HUDEP-2 (cell line): ENCODE data around the gene SELENOI.
A peak's percentile ranks its signal among the peaks of the same experiment; 100 is the strongest.
"Not testable (repeated sequence)": the region's sequence is repeated elsewhere in the genome, so short reads cannot be mapped to it uniquely, and the experiment has no call there.

Experiments
- DNase-seq, 76 experiments: peaks; one replicate each; lab custom pipeline; 2025; ENCODE audit not compliant: unreplicated experiment in 76 of 76; lab: John Stamatoyannopoulos, UW

SELENOI gene

DNA sequence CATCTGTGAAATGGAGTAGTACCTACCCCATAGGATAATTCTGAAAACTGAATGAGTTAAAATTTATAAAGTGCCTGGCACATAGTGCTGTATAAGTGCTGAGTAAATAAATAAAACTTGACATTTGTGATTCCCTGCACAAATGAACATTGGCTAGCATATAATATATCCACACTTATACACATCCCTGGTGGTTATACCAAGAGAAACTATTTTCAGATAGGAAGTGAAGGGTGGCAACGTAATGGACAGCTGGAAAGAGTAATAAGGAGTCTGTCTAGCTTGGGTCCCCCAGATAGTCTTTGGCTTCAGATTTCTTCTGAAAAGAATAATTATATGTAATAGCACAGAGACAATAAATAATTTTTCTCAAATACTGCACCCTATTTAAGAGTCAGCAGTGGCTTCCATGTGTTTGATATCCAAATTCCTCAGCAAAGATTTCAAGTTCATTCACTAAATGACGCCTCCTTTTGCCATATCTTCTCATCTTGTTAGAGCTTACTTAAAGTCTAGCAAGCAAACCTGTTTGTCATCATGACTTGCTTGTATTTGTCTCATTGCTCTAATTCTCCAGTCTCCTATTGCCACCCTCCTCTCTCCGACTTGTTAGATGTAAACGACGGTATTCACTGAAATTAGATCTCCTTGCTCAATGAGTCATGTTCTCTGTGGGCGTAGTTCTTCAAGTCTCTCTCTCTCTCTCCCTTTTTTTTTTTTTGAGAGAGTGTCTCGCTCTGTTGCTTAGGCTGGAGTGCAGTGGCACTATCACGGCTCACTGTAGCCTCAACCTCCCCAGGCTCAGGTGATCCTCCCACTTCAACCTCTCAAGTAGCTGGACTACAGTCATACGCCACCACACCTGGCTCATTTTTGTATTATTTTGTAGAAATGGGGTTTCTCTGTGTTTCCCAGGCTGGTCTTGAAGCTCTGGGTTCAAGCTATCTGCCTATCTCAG lies 9.4 kb downstream of the SELENOI start:
- peak in 50 of 76 experiments; percentile 5 to 86 (median 62) for DNase-seq

DNA sequence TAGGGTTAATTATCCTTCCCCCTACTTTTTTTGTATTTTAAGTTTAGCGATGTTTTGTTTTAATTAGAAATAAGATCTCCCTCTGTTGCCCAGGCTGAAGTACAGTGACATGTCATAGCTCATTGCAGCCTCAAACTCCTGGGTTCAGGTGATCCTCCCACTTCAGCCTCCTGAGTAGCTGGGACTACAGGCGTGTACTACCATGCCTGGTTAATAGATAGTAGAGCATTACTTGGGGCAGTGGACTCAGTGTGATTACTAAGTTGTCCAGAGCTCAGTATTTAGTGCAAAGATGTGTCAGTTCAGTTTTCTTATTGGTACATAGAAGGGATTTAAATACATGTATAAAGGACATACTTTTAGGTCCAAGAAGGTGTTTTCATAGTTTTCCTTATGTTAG lies 10.2 kb downstream of the SELENOI start:
- no peak for DNase-seq

DNA sequence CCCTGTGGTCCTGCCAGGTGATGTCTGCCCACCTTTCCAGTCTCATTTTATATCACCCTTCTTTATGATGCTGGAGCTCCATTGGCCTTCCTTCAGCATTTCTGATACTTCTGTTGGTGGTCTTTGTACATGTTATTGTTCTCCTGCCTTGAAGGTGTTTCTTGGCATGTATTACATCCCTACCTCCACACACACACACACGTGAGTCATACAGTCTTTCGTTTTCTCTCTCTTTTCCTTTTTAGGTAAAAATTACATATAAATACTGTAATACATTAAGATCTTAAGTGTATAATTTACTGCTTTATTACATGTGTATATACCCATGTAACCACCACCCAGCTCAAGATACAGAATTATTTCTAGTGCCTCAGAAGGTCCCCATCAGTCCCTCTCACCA lies 10.8 kb downstream of the SELENOI start:
- DNase-seq: no peak

DNA sequence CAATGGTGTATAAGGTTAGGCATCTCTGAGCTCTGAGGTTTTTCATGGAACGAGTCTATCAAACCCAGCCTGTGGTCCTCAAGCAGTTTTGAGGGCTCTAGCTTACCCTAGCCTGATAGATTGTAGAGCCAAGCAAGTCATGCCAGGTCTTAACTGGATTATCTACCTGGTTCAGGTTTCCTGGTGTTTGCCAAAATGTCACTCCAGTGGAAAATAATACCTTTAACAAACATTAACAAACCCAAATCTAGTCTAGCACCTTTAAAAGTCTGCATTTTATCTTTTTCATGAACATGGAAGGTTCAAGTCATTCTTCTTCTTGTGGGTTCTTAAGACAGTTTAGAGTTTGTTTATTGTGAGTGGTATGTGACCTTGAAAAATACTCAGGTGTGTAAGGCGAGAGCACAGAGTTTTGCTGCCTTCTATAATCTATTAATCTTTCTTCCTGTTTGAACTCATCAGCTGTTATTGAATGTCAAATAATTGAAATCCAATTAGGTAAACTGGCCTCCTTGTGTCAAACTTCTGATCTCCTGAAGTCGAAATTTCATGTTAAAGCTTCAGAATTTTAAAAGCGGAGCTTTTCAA lies 14.0 kb downstream of the SELENOI start:
- no peak for DNase-seq

DNA sequence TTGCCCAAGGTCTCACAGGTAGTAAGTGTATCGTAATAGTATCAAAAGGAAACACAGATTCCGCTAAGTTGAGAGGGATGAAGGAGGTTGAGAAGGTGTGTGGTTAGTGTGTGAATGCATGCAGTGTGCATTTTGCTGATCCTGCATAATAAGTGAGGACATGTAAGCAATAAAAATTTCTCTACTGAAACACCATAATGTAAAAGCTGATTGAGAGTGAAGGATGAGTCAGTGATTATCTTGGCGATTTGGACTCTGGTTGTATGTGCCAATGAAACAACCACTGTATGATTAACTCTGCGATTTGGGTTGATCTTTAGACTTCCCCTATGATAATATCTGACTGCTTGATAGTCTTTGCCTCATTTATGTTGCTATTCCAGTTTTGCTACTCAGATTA lies 17.4 kb downstream of the SELENOI start:
- peak in 6 of 76 experiments; percentile 6 to 20 (median 8) for DNase-seq

DNA sequence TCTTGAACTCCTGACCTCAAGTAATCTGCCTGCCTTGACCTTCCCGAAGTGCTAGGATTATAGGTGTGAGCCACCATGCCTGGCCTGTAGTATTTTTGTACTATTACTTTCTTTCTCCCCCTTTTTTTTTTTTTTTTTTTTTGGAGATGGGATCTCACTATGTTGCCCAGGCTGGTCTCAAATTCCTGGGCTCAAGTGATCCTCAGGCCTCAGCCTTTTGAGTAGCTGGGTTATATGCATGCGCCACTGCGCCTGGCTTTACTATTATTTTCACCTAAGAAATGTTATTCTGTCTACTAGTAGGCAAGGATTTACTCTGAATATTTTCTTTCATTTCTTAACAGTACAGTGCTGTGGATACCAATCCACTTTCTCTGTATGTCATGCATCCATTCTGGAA lies 18.0 kb downstream of the SELENOI start:
- no peak for DNase-seq

DNA sequence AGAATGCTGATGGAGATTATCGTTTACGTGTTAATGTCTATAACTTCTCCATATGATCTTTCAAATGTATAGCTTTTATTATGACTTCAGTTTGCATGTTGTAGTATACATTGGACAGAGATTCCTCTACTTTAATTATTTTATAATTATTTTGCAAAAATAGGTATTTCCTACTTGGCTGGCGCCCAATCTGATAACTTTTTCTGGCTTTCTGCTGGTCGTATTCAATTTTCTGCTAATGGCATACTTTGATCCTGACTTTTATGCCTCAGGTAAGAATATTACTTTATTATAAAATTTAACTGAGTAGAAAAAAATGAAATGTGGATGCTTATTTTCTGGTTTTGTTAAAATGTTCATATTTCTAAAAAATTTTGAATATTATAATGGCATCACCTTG lies 18.7 kb downstream of the SELENOI start:
- DNase-seq: no peak

DNA sequence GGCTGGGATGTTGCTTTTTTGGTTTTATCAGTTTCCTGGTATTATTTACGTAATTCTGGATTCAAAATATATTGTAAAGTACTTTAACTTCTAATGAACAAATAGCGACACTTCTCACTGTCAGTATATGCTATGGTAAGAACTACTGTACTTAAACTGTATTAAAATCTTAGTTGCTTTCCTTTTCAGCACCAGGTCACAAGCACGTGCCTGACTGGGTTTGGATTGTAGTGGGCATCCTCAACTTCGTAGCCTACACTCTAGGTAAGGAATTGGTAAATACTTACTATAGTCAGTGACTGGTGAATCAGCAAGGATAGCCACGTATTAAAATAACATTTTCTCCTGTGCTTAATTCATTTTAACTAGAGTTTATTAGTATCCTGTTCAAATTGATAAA lies 21.0 kb downstream of the SELENOI start:
- DNase-seq: no peak

DNA sequence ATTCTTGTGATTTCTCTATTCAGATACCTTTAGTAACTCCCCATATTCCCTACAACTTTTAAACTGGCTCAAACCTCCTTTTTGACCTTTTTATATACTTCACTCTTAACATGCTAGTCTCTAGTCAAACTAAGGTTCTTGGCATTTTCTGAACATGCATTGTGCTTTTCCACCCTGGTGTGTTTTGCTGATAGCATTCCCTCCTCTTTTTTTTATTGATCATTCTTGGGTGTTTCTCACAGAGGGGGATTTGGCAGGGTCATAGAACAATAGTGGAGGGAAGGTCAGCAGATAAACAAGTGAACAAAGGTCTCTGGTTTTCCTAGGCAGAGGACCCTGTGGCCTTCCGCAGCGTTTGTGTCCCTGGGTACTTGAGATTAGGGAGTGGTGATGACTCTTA lies 23.7 kb downstream of the SELENOI start:
- DNase-seq: not testable (repeated sequence)

DNA sequence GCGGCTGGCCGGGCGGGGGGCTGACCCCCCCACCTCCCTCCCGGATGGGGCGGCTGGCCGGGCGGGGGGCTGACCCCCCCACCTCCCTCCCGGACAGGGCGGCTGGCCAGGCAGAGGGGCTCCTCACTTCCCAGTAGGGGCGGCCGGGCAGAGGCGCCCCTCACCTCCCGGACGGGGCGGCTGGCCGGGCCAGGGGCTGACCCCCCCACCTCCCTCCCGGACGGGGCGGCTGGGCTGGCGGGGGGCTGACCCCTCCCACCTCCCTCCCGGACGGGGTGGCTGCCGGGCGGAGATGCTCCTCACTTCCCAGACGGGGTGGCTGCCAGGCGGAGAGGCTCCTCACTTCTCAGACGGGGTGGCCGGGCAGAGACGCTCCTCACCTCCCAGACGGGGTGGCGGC lies 25.0 kb downstream of the SELENOI start:
- not testable (repeated sequence) for DNase-seq

DNA sequence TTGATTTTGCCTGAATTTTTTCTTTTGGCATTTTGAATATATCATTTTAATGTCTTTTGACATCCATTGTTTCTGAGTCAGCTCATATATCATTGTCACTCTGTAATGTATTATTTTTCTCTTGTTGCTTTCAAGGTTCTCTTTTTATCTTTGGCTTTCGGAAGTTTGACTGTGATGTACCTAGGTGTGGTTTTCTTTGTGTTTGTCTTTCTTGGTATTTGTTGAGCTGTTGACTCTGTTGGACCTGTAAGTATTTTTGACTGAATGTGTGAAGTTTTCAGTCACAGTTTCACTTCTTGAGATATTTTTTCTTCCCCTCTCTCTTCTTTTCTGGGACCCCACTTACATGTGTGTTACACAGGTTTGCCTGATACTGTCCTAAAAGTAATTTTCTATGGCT lies 30.9 kb downstream of the SELENOI start:
- no peak for DNase-seq

DNA sequence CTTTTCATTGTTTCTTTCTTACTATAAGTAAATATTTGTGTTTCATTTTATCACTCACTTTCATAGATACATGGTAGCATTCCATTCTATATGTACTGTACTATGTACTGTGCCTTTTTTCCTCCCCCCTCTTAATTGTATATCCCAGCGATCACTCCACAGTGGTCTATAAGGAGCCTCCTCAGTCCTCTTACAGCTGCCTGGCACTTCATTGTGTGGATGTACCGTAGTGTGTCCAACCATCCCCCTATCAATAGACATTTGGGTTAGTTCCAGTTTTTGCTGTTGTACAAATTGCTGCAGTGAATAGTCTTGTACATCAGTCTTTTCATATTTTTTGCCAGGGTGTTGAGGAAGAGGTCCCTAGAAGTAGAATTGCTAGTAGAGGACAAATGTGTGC lies 34.3 kb downstream of the SELENOI start:
- DNase-seq: peak in 7 of 76 experiments; percentile 5 to 28 (median 17)

DNA sequence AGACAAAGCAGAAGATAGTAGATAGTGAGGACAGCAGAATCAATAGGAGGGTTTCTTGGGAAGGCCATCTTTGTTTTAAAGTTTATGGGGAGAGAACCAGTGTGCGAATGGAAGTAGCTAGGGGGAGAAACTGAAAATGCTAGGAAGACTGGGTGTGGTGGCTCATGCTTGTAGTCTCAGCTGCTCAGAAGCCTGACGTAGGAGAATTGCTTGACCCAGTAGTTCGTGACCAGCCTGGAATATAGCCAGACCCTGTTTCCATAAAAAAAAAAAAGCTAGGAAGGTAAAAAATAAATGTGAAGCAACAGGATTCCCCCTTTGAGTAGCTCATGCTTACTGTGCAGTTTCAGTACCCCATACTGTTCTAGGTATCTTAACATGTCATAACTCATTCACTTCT lies 36.6 kb downstream of the SELENOI start:
- DNase-seq: no peak

DNA sequence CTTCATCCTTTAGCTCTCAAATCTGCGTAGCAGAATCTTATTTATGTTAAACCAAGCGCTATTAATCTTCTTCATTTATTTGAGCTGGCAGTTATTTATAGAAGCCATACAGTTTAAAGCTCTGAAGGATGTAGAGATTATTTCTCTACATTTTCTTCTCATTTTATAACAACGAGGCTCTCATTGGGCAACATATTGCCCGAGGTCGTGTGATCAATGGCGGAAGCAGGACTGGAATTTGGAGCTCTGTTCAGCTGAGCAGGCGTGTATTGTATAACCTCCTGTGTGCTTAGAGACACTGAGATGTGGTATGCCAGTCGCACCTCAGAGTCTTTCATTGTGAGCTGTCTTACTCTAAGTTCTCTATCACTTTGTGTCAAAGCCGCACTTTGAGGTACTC lies 38.2 kb downstream of the SELENOI start:
- DNase-seq: no peak

DNA sequence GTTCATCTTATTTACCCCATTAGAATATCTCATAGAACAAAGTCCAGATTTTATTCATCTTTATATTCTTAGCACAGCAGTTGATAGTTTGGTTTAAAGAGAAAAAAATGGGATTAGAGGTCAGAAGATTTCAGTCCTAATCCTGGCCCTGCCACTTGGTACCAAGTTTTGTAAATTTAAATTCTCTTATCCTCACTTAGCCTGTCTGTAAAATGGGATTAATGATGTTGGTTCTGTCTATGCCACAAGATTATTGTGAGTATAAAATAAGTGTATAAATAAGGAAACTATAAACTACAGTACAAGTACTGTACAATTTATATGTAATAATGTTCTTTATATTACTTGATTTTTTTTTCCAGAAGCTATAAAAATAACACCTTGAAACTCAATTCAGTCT lies 38.7 kb downstream of the SELENOI start:
- DNase-seq: no peak

DNA sequence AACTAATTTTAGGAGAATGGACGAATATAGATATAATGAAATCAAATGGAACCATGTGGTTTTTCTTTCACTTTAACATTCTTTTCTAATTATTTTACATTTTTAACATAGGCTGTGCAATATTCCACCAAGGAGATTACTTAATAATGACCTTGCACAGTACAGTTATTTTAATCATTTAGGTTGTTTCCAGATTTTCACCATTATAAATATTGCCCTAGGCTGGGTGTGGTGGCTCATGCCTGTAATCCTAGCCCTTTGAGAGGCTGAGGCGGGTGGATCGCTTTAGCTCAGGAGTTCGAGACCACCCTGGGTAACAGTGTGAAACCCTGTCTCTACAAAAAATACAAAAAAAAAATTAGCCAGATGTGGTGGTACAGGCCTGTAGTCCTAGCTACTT lies 41.2 kb downstream of the SELENOI start:
- DNase-seq: no peak

DNA sequence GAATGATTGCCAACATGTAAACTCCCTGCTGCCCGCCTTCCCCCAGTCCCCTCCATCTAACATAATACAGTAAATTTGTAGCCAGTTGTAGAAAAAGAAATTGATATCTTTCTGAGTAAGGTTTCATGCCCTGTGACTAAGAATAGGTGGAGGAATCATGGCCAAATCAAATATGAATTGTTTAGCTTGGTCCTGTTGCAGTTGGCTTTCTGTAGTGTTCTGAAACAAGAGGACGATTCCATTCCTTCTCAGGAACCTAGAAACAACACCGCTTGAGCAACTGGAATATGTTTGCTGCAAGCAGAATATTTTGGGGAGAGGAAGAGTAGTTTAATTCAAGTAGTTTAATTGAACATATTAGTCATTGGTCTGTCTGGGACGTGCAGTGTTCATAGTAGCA lies 48.8 kb downstream of the SELENOI start:
- no peak for DNase-seq

DNA sequence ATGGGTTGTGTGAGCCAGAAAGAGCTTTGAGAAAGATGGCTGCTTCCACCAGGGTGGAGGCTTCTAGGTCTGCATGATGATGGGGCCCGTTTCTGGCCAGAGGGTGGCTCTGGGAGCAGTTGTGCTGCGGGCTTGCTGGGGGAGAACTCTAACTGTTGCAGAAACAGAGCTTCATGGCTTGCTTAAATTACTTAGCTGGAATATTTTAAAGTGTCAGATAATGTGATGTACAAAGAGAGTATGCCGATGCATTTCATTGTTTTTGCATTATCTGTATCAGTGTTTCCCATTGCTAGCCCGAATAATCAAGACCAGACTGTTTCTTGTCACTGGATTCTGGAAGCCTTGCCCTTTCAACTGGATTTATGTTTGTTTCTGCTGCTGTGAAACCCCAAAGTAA lies 49.5 kb downstream of the SELENOI start:
- no peak for DNase-seq

DNA sequence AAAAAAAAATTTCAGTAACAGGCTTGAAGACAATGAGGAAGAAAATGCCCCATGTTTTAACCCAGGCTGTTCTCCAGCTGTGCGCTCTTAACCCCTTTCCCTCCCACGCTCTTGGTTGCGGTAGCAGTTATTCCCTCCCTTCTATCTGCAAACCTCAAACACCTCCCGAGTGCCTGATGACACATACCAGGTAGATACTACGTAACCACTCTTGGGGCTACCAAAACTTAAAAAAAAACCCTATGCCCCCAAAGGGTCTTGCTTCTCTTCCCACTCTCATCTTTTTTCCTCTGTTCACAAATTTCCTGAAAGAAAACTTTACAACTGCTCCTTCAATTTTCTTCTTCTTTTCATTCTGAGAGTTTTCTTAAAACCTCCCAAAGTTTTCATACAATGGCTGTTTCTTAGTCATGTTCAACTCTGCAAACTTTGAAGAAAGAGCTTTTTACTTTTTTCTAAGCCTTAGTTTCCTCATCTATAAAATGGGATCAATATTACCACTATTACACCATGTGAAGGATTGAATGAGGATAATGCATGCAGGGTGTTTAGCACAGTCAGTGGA lies 50.9 kb downstream of the SELENOI start:
- peak in 13 of 76 experiments; percentile 7 to 67 (median 24) for DNase-seq

DNA sequence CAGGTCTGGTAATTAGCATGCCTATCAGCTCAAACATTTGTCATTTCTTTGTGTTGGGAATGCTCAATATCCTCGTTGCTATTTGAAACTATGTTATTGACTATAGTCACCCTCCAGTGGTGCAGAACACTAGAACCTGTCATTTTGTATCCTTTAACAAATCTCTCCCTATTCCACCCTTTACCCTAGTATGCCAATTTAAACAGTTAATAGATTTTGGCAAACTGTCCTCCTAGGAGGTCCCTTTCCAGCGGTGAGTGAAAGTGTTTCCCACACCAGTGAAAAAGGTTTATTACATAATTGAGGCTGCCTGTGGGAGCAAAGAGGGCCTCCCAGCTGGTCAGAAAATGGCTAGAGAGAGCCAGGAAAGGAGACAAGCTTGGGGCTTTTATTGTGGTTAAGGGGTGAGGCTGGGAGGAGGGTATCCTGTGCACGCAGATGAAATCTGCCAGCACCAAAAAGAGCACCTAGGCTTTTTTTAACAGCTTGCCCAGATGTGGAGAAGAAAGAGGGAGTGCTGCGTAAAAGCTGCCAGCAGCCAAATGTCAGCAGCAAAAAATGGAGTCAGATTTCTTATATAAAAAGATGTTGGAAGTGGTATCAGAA lies 53.9 kb downstream of the SELENOI start:
- DNase-seq: no peak

DNA sequence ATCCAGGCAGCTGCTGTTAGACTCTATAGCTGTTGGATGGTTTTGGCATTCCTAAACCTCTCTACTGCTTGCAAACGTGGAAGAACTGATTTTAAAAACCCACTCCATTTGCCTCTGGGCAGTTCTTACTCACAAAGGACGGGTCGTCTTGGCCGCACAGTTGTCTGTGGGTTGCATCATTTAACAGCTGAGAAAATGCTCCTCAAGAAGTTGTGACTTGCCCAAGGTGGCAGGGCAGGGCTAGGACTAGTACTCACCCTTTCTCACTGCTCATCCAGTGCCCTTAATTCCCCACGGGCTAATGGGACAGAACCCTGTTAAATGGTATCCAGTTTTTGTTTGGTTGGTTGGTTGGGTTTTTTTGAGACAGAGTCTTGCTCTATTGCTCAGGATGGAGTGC lies 54.8 kb downstream of the SELENOI start:
- no peak for DNase-seq
